C4-2B (cell line): ENCODE measurements around the gene PTPRD.

Source experiments
- H3K27ac ChIP-seq: fragments of 450-650 bp; 2 replicates; pipeline ENCODE4 v1.5.1; 2017
- CTCF ChIP-seq: fragments of 450-650 bp; conservative IDR thresholded peaks from 2 replicates; pipeline ENCODE4 v1.5.1; 2017; ENCODE audit warnings: mild to moderate bottlenecking
- ZFX ChIP-seq: fragments of 450-650 bp; IDR thresholded peaks from 2 replicates; pipeline ENCODE4 v1.6.1; 2017

Gene PTPRD

GRCh38 chr9:9752722-9753121 lies 860.1 kb downstream of the PTPRD start:
- no peak overlapping the region for H3K27ac ChIP-seq
- no peak for TF ChIP-seq ZFX
- TF ChIP-seq CTCF: no peak

- no peak overlapping the region for H3K27ac ChIP-seq
- no peak for TF ChIP-seq CTCF
Observed at GRCh38 chr9:9751996-9752395, 860.8 kb downstream of the PTPRD start.

GRCh38 chr9:9750719-9751118 lies 862.1 kb downstream of the PTPRD start:
- H3K27ac ChIP-seq: no peak overlapping the region
- TF ChIP-seq CTCF (no peak), ZFX (no peak)

GRCh38 chr9:9749591-9749990 lies 863.2 kb downstream of the PTPRD start:
- TF ChIP-seq ZFX (no peak), CTCF (no peak)
- no peak overlapping the region for H3K27ac ChIP-seq

- H3K27ac ChIP-seq: no peak overlapping the region
- TF ChIP-seq CTCF (no peak), ZFX (no peak)
Observed at GRCh38 chr9:9747787-9748186, 865.0 kb downstream of the PTPRD start.

- no peak overlapping the region for H3K27ac ChIP-seq
- TF ChIP-seq ZFX: no peak
- no peak for TF ChIP-seq CTCF
Observed at GRCh38 chr9:9746826-9747225, 866.0 kb downstream of the PTPRD start.

- TF ChIP-seq ZFX (no peak), CTCF (no peak)
Observed at GRCh38 chr9:9743822-9744221, 869.0 kb downstream of the PTPRD start.

GRCh38 chr9:9730174-9730573 lies 882.6 kb downstream of the PTPRD start:
- H3K27ac ChIP-seq: no peak overlapping the region
- no peak for TF ChIP-seq CTCF
- no peak for TF ChIP-seq ZFX

More at GRCh38 chr9:9743822-9744221, 869.0 kb downstream of the PTPRD start:
- H3K27ac ChIP-seq: no peak overlapping the region
